Mucosa of descending colon (tissue), 3 donors: ENCODE results near the gene DGKB. TPM values are rescaled to one million over a fixed set of nuclear protein-coding genes. Genes with fewer than 3 reads are reported as not detected.
A peak's percentile ranks its signal among the peaks of the same experiment; 100 is the strongest.
"Not testable (repeated sequence)": the region's sequence is repeated elsewhere in the genome, so short reads cannot be mapped to it uniquely, and the experiment has no call there.

ENCODE experiments used
- ATAC-seq: fragments of 200-7000 bp; cut with Tn5 transposase; one replicate; pipeline ENCODE4 v1.9.1; 2020; ENCODE audit warnings: mild to moderate bottlenecking, moderate library complexity
- DNase-seq, 3 donors: peaks; one replicate each; pipeline ENCODE4 v3.0.0-alpha.2; 2020
- H3K36me3 ChIP-seq: fragments of 200-600 bp; one replicate; pipeline ENCODE4 v1.8.0; 2021; ENCODE audit warnings: low read depth, mild to moderate bottlenecking
- H3K4me1 ChIP-seq: fragments of 200-600 bp; one replicate; pipeline ENCODE4 v1.8.0; 2021; ENCODE audit warnings: low read depth, mild to moderate bottlenecking
- H3K4me3 ChIP-seq: fragments of 200-600 bp; one replicate; pipeline ENCODE4 v1.8.0; 2021; ENCODE audit warnings: mild to moderate bottlenecking
- H3K9me3 ChIP-seq: fragments of 200-600 bp; one replicate; pipeline ENCODE4 v1.8.0; 2021; ENCODE audit warnings: mild to moderate bottlenecking
- CTCF ChIP-seq: fragments of 200-600 bp; IDR thresholded peaks from one replicate; pipeline ENCODE4 v1.8.0; 2022; ENCODE audit warnings: antibody characterized with exemption, mild to moderate bottlenecking
- intact Hi-C, 2 donors: fragments of 100-400 bp; cut with DNase I in 1 of 2; cut with micrococcal nuclease in 1 of 2; formaldehyde crosslinking; loops; one replicate each; pipeline versions ENCODE4 v1.11.0 to v1.11.1; 2022; cut with DNase I, micrococcal nuclease
- total RNA-seq, 3 donors: library from RNA; stranded (reverse); fragmentation: NEBNext Ultra II Directional in 2 of 3; extraction: Animal tissue kit (Norgen Biotek cat#: 25700) in 2 of 3; gene quantifications; one replicate each; pipeline versions ENCODE4 v1.2.1 to v1.2.4, GENCODE V29; 2021 to 2023
- donor health status: DM: no; HTN: no; CAD: no; lungs with moderate emphysema.
- donor health status: DM: no; HTN: no; CAD: no.
- donor health status: DM: no; HTN: yes; CAD: no.

DGKB gene
- total RNA-seq, 3 donors from 2014 or later: 0.19 to 5.6 (median 0.78) TPM

DNA sequence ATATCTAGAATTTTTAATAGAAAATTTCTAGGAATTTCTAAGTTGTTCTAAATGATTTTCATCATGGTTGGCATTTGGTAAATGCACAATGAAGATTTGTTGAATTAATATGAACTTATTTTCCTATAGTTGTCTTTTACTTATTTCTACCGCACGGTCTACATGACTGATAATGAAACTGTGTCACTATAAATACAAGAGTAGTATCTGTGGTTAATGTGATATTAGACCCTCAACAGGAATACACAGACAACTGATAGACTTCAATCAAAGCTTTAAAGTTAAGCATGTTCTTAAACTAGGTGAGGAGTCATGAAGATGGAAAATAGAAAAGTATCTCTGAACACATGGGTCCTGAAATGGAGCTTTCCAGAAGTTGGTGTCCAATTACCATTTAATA lies 615.2 kb downstream of the DGKB start:
- no peak for TF ChIP-seq CTCF
- intact Hi-C loops: no loop called here
- ATAC-seq (no peak), DNase-seq (no peak)
- Histone ChIP-seq H3K4me3 (no peak overlapping the region), H3K4me1 (no peaks in the 10 kb centered on the region), H3K9me3 (no peaks in the 10 kb centered on the region), H3K36me3 (no peaks in the 10 kb centered on the region)

GRCh38 chr7:14286036-14286435 lies 616.5 kb downstream of the DGKB start:
- no peak for ATAC-seq
- no peak for DNase-seq
- H3K36me3 ChIP-seq: no peaks in the 10 kb centered on the region
- intact Hi-C loops: no loop called here
- H3K9me3 ChIP-seq: no peaks in the 10 kb centered on the region
- no peak for TF ChIP-seq CTCF
- H3K4me1 ChIP-seq: no peaks in the 10 kb centered on the region
- no peak overlapping the region for H3K4me3 ChIP-seq

GRCh38 chr7:14279065-14279871 lies 623.3 kb downstream of the DGKB start:
- H3K36me3 ChIP-seq, intact Hi-C loops, H3K4me1 ChIP-seq, ATAC-seq, H3K9me3 ChIP-seq, H3K4me3 ChIP-seq: not testable (repeated sequence)
- DNase-seq: peak in 1 of 3 donors; percentile 24

DNA sequence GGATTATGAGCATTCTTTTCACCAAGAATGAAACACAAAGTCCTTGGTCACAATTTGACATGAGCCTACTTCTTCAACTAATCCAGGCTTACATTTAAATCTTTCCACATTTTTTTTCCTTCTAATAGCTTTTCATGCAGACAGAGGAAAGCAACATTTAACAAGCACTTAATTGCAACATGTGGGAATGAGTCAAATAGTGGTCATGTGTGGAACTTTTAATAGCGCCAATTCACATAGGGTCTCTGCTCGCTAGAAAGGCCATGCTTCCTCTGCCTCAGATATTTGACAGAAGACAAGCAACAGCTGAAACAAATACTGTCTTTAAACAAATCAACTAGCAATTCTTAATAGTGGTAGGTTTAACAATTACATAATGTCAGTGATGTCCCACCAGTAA lies 627.2 kb downstream of the DGKB start:
- intact Hi-C loops: no loop called here
- no peaks in the 10 kb centered on the region for H3K36me3 ChIP-seq
- no peak overlapping the region for H3K4me3 ChIP-seq
- ATAC-seq (no peak), DNase-seq (no peak)
- H3K4me1 ChIP-seq: no peaks in the 10 kb centered on the region
- no peak for TF ChIP-seq CTCF
- no peaks in the 10 kb centered on the region for H3K9me3 ChIP-seq

DNA sequence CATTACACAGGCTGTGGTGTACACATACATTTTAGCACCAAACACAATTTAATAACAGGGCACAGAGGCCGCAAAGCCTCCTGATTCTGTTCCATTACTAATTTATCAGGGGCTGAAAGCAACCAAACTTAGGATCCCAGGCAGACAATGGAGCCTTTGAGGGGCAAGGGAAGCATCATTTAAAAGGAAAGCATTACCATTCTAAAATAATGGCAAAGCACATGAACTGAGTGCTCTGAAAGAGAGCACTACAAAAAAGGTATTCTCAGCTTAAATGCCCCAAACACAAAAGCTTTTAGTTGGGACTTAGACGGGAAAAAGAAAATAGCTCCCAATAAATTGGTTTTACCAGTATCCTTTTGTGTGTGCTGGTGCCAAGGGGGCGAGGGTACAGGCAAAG lies 631.1 kb downstream of the DGKB start:
- Histone ChIP-seq H3K36me3 (no peaks in the 10 kb centered on the region), H3K4me3 (no peak overlapping the region), H3K9me3 (no peaks in the 10 kb centered on the region), H3K4me1 (no peaks in the 10 kb centered on the region)
- DNase-seq (no peak), ATAC-seq (no peak)
- TF ChIP-seq CTCF: no peak
- intact Hi-C loops: no loop called here

DNA sequence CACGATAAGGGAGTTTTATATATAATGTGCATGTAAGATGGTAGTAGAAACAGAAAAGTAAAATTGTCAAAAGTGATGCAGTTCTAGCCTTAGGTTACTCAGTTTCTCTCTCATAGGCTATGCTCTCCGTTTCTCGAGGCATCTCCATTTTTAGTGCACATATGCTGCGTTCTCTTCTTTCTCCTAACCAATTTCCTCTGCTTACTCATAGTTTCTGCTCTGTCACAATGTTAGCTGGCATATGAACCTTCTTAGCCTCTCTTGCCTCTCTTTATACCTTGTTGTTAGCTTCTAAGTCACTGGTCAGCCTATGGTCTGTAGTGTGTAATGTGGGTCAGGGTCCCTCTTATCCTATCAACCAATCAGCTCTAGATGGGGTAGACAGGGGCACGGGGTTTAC lies 632.5 kb downstream of the DGKB start:
- Histone ChIP-seq H3K4me1 (no peaks in the 10 kb centered on the region), H3K9me3 (no peaks in the 10 kb centered on the region), H3K4me3 (no peak overlapping the region), H3K36me3 (no peaks in the 10 kb centered on the region)
- no peak for TF ChIP-seq CTCF
- intact Hi-C loops: no loop called here
- ATAC-seq: no peak
- DNase-seq: no peak
